Stomach (tissue), 9 donors: ENCODE data around the gene RIN1. TPM values are rescaled to one million over a fixed set of nuclear protein-coding genes. Genes with fewer than 3 reads are reported as not detected.

ENCODE experiments used
- DNase-seq, 2 donors: peaks; one replicate each; pipeline versions ENCODE4 v3.0.0 to v3.0.0-alpha.2; 2013 to 2019
- H3K27ac ChIP-seq, 5 donors: fragments of 200-600 bp in 4 of 5; sonication (generic) in 4 of 5; one replicate each; pipeline ENCODE4 v1.5.1; 2013 to 2019; ENCODE audit warnings: mild to moderate bottlenecking in 1 of 5, moderate library complexity in 1 of 5
- H3K27me3 ChIP-seq, 3 donors: fragments of 200-600 bp; sonication (generic); one replicate each; pipeline ENCODE4 v1.5.1; 2017 to 2019; ENCODE audit warnings: mixed run types in 1 of 3
- H3K36me3 ChIP-seq, 4 donors: fragments of 200-600 bp; sonication (generic); 1 replicate in 3 of 4; 2 replicates in 1 of 4; pipeline ENCODE4 v1.5.1; 2016 to 2019
- H3K4me1 ChIP-seq, 4 donors: fragments of 200-600 bp; sonication (generic); one replicate each; pipeline ENCODE4 v1.5.1; 2016 to 2019
- H3K4me3 ChIP-seq, 4 donors: fragments of 200-600 bp; sonication (generic) in 3 of 4; one replicate each; pipeline ENCODE4 v1.5.1; 2016 to 2019; ENCODE audit warnings: mild to moderate bottlenecking in 1 of 4
- H3K9me3 ChIP-seq, 4 donors: fragments of 200-600 bp; sonication (generic); one replicate each; pipeline ENCODE4 v1.5.1; 2016 to 2019
- EP300 ChIP-seq: sonication (generic); formaldehyde crosslinking; IDR thresholded peaks from one replicate; pipeline ENCODE4 v1.6.1; 2017; ENCODE audit warnings: antibody characterized with exemption
- POLR2A ChIP-seq, 4 donors: fragments of 450-650 bp; IDR thresholded peaks; one replicate each; pipeline ENCODE4 v1.6.1; 2016; ENCODE audit warnings: antibody characterized with exemption in 4 of 4, control low read depth in 2 of 4, mild to moderate bottlenecking in 1 of 4, moderate library complexity in 1 of 4
- POLR2AphosphoS5 ChIP-seq, 3 donors: sonication (generic); formaldehyde crosslinking; IDR thresholded peaks; one replicate each; pipeline ENCODE4 v1.6.1; 2016; ENCODE audit warnings: antibody characterized with exemption in 3 of 3
- WGBS, 5 donors: extraction: QIAGEN DNeasy Blood & Tissue Kit in 3 of 5; methylation state at CpG; one replicate each; pipeline versions ENCODE4 v1.1.5 to v1.1.7; 2013 to 2018; 5-methylcytosine and 5-hydroxymethylcytosine counted together
- intact Hi-C: fragments of 100-400 bp; cut with DNase I; formaldehyde crosslinking; loops from one replicate; pipeline ENCODE4 v1.15.1; 2023; ENCODE audit warnings: low total_unique reads
- polyA plus RNA-seq, 3 donors: library from polyadenylated mRNA; stranded (reverse); fragments of 200-250 nt; gene quantifications; one replicate each; pipeline ENCODE4 v1.2.3, GENCODE V29; 2013
- total RNA-seq, 5 donors: library from RNA; depleted of rRNA; stranded (reverse); fragments of >200 nt; gene quantifications; one replicate each; pipeline versions ENCODE4 v1.1.0 to v1.2.3, GENCODE V29; 2014 to 2016
- TF ChIP-seq, protein P1 (sequence below), 7 experiments: fragments of 450-650 bp in 4 of 7; fragments of 200-600 bp in 3 of 7; sonication (generic) in 3 of 7; IDR thresholded peaks; one replicate each; pipeline ENCODE4 v1.5.1; 2016 to 2019; ENCODE audit warnings: antibody characterized with exemption in 7 of 7, control low read depth in 2 of 7, mild to moderate bottlenecking in 1 of 7
- donor health status: healthy with polysubstance abuse.
- donor health status: Bipolar disorder and iron deficiency.
- donor health status: healthy.

RIN1 gene
- total and polyA plus RNA-seq, 8 donors: 0.58 to 26.4 (median 9.2) TPM

DNA sequence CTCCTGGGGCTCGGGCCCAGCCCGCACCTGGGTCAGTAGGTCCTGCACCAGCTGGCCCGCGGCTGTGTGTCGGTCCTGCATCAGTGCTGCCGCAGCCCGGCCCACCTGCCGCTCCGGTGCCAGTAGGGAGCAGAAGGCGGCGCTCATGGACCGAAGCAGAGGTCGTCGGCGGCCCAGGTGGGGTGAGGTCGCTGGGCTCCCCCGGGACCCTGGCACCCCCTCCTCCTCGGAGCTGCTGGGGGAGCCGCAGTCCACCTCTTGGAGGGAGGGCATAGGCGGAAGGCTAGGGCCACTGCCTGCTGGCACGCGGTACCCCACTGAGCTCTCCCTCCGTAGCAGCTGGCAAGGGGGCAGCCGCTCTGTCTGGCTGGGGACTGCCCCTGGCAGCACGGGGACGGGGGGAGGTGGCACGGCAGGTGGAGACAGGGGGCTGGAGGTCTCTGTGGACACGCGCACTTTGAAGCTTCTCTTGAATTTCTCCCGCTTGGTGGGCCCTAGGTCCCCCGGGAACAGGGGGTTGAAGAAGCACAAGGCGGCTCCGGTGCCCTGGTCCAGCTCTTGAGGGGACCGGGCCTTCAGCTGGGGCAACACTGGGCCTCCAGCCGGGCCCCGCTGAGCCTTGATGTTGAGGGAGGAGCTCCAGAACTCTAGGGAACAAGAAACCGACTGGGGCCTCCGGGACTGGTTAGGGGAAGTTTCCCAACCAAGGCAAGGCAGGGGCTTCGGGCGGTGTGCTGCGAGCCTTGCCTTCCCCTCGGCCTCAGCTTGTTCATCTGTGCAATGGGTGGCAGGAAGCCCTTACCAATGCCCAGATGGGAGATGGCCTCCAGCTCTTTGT, 1.4 kb downstream of the RIN1 start:
- peak overlapping the region; percentile 46 to 73 (median 62) for H3K4me3 ChIP-seq

DNA sequence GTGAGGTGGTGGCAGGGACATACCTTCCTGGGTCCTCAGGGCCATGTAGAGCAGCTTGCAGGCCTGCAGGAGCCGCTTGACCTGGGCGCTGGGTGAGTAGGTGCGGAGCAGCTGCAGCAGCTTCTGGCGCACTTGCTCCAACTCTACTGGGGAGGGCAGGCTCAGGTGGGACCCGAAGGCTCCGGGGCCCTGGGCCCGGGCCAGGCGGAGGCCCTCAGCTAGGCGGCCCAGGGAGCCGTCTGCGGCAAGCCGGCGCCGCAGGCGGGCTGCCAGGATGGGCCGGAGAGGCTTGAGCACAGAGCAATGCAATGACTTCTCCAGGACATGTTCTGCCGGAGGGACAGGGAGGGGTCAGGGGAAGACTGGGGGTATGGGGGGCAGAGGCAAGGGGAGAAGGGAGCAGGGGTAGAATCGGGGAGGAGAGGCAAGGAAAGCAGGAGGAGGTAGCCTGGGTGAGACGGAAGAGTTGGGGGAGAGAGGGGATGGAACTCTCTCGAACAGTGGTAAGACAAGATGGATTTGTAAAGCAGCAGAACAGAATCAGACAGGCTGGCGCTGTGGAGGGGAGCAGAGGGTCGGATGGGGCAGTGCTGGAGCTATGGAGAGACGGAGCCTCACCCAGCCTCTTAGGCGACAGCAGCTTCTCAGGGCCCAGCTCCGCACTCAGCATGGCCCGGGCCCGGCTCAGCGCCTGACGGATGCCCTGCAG, 2.2 kb downstream of the RIN1 start:
- H3K4me1 ChIP-seq: peaks cover 23 to 43% (median 35%) of the 10 kb centered on the region in 4 donors
- 83 to 91% (median 89%) methylated on average over 25 to 29 of the region's 29 CpGs for WGBS, 5 donors
- H3K4me3 ChIP-seq: peak overlapping the region in 1 of 4 donors; percentile 46
- no peak for DNase-seq
- TF ChIP-seq POLR2AphosphoS5 (IDR thresholded peaks at IDR 0.05) (no peak), POLR2A (IDR thresholded peaks at IDR 0.05) (no peak), EP300 (no peak)
- TF ChIP-seq, protein P1, sequence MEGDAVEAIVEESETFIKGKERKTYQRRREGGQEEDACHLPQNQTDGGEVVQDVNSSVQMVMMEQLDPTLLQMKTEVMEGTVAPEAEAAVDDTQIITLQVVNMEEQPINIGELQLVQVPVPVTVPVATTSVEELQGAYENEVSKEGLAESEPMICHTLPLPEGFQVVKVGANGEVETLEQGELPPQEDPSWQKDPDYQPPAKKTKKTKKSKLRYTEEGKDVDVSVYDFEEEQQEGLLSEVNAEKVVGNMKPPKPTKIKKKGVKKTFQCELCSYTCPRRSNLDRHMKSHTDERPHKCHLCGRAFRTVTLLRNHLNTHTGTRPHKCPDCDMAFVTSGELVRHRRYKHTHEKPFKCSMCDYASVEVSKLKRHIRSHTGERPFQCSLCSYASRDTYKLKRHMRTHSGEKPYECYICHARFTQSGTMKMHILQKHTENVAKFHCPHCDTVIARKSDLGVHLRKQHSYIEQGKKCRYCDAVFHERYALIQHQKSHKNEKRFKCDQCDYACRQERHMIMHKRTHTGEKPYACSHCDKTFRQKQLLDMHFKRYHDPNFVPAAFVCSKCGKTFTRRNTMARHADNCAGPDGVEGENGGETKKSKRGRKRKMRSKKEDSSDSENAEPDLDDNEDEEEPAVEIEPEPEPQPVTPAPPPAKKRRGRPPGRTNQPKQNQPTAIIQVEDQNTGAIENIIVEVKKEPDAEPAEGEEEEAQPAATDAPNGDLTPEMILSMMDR (IDR thresholded peaks at IDR 0.05): no peak
- no peak overlapping the region for H3K27ac ChIP-seq
- intact Hi-C loops: no loop called here
- no peaks in the 10 kb centered on the region for H3K9me3 ChIP-seq
- H3K27me3 ChIP-seq: no peaks in the 10 kb centered on the region
- H3K36me3 ChIP-seq: peaks cover 17 to 56% (median 50%) of the 10 kb centered on the region in 4 donors

More for the DNA sequence above, 1.4 kb downstream of the RIN1 start:
- Histone ChIP-seq H3K27me3 (no peaks in the 10 kb centered on the region), H3K9me3 (no peaks in the 10 kb centered on the region), H3K4me1 (peaks cover 23 to 41% (median 34%) of the 10 kb centered on the region in 4 donors), H3K36me3 (peaks cover 24 to 64% (median 57%) of the 10 kb centered on the region in 4 donors), H3K27ac (peak overlapping the region in 3 of 5 donors; percentile 79 to 88 (median 85))
- WGBS, 5 donors: 75 to 87% (median 83%) methylated on average over 10 to 42 of the region's 42 CpGs
- intact Hi-C loops: no loop called here
- TF ChIP-seq, protein P1 (IDR thresholded peaks at IDR 0.05): no peak
- TF ChIP-seq POLR2AphosphoS5 (IDR thresholded peaks at IDR 0.05) (no peak), EP300 (no peak), POLR2A (IDR thresholded peaks at IDR 0.05) (no peak)
- DNase-seq: no peak

DNA sequence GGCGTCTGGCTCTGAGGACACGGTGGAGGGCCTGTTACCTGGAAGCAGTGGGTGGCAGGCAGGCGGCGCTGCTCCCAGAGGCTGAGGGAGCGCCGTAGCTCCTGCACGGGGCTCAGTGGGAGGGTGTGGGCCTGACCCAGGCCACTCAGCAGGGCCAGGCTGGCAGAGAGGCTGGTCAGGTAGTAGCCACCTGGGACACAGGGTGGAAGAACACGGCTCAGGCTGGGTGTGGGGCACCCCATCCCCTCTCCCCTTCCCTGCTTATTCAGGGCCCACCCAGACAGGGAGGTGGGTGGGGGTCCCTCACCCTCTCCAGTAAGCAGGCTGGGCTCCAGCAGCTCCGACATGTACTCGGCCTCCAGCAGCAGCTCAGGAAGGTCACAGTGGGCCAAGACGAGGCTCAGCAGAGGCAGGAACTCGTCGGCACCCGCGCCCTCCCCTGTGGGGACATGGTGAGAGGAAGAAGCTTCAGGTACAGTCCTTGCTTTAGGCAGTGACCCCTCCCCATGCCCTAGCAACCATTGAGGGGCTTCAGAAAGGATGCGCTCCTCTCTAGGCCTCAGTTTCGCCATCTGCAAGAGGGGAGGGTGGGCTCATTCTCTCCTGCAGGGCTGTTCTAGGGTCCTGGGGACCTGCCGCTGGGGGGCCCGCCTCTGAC, 2.9 kb downstream of the RIN1 start:
- peaks cover 12 to 49% (median 43%) of the 10 kb centered on the region in 4 donors for H3K36me3 ChIP-seq
- H3K27me3 ChIP-seq: no peaks in the 10 kb centered on the region
- intact Hi-C loops: no loop called here
- H3K4me3 ChIP-seq: no peak overlapping the region
- WGBS, 5 donors: 83 to 94% (median 91%) methylated on average over 14 to 19 of the region's 19 CpGs
- no peak overlapping the region for H3K27ac ChIP-seq
- no peak for DNase-seq
- no peak for TF ChIP-seq EP300
- TF ChIP-seq POLR2AphosphoS5 (IDR thresholded peaks at IDR 0.05): no peak
- TF ChIP-seq POLR2A (IDR thresholded peaks at IDR 0.05): no peak
- TF ChIP-seq, protein P1 (IDR thresholded peaks at IDR 0.05): no peak
- H3K4me1 ChIP-seq: peaks cover 29 to 50% (median 42%) of the 10 kb centered on the region in 4 donors
- H3K9me3 ChIP-seq: no peaks in the 10 kb centered on the region
